NCI-H82 (cell line): Measurements from ENCODE around the gene CLMP.
"Not testable (repeated sequence)": the region's sequence is repeated elsewhere in the genome, so short reads cannot be mapped to it uniquely, and the experiment has no call there.

ENCODE experiments used
- DNase-seq: peaks from one replicate; lab custom pipeline; 2025; lab: John Stamatoyannopoulos, UW

The CLMP gene

DNA sequence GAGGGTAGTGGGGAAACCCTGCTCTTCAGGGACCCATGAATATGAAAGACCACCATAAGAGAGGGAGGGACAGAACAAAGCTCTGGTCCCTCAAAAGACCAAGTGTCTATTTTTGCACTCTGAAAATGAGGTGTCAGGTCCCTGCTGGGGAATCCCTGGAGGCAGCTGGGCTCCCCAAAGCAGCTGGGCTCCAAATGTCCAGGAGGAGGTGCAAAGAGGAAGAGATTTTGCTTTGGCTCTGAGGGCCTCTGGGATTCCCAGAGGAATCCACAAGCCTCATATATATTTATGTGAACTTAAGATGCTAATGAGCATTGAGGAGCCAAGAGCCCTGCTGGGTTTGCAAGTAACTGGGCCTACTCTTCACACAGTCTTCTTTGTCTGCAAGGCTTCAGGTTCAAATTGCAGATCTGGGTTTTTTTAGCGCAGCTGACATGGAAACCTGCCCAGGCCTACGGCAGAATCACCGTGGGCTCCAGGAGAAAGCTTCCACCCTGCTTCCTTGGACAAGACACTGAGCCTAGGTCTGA lies 26.0 kb downstream of the CLMP start:
- DNase-seq: no peak

DNA sequence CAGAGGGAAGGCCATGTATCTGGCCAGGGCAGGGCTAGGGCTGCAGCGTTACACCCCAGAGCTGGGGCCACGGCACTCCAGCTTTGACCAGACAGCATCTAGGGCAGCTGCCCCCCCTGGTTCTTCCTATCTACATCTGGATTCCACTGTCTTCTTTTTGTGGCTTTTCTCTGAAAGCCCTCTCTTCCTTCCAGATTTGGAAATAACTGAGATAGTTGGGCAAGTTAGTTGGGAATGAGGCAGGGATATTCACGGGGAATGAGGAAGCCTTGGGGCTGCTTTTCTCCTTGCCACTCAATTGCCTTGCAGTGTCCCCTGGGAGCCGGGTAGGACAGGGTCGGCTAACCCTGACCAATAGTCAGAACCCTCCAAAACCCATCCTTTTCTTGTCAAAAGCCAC lies 26.8 kb downstream of the CLMP start:
- no peak for DNase-seq

DNA sequence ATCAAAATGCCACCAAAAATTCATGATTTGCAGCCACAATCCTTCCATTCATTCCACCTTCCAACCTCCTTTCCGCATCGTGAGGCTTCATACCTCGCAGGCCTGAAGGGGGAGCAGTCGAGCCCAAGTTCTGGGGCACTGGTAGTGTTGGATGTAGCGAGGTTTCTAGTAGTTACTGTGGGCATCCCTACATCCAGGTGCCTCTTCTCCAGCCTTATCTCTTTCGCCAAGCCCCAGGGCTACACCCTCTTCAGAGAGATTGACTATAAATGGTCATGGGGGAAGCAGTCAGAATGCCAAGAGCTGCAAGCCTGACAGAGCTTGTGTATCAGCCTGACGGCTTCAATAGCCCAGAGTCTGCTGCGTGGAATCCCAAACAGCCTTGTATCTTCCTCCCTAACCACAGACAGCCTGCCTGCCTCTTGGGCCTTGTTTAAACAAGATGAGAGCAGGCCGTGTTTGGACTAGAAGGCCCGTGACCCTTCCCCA lies 28.9 kb downstream of the CLMP start:
- peak; percentile 15 for DNase-seq

DNA sequence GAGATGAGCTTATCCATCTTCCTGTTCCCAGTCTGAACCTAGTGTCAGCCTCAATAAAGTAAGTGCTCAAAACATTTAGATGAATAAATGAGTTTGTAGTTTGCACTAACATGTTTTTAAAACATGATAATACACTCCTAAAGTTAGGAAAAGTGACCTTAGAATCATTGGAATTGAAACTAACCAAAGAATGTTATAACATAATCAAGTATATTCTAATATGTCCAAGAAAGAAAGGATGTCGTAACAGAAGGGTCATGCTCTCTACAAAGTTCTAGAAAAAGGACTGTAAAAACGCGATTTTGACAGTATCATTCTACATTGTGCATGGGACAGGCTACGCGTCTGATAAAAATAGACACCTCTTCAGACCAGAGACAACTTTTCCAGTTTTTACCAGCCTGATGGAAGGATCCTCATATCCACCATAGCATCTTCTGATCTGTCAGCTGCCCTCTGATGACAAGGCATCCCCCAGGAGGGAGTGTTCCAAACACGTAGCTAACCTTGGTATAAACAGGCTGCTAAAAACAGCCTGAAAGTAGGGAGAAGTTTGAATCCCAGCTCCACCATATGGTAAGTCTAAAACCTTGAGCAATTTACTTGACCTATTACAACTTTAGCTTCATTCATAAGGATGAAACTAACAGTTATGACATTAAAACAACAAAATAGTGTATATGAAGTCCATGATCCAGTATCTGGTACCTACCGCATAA lies 30.2 kb downstream of the CLMP start:
- no peak for DNase-seq

DNA sequence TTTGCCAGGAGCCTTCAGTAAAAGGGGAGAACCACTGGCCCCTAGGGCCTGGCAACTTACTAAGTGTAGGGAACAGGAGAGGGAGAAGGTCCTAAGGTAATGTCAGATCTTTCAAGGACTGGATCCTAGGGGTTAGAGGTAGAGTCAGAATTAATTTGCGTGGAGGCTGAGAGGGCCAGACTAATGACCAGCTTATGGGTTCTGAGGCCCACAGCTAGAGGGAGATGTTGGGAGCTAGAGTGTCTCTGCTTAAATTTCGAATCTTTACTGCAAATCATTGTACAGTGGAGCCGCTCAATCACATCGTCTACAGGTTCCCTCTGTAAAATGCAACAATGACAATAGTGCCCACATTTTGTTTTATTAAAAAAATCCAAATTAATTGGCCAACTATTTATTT lies 31.4 kb downstream of the CLMP start:
- DNase-seq: no peak

DNA sequence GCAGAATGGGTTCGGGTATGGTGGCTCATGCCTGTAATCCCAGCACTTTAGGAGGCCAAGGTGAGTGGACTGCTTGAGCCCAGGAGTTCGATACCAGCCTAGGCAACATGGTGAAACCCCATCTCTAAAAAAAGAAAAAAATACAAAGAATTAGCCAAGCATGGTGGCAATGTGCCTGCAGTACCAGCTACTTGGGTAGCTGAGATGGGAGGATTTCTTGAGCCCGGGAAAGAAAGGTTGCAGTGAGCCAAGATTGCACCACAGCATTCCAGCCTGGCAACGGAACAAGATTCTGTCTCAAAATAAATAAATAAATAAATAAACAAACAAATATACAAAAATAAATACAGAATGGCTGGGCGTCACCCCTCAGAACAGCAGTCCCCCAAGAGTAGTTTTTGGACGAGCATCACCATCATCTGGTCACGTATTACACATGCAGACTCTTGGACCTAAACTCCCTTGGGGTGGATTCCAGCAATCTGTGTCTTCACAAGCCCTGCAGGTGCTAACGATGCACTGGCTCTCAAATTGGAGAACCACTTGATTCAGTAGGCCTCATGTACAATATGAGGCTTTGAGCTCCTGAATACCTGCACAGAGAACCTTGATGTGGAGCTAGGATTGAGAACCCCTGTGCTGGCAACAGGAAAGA lies 33.5 kb downstream of the CLMP start:
- DNase-seq: no peak

DNA sequence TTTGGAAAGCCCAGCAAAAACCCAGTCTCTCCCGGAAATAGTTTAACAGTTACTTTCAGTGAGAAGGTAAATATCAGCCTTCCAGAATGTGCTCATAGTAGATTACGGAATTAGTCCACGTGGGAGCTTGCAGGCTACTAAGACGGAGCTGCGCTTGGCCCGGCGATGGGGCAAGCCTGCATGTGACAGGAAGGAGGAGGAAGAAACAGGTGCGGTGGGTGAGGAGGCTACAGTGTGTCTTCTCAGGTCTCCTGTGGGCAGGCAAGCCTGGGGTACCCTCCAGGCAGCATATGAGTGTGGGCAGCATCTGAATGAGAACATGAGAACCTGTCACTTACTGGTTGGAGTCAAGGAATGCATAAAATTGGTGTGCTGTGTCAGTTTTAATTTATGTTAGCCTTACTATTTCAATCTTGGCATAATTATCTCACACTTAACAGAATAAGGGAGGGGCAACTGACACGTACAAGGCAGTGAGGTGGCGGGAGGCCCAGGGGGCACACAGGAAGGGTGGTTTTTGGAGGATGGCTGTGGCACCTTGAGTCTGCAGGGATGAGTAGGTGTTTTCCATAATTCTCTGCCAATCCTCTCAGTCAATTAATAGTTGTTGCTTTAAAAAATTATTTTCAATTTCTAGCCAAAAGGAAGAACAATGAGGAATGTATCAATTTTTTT lies 35.7 kb downstream of the CLMP start:
- no peak for DNase-seq

DNA sequence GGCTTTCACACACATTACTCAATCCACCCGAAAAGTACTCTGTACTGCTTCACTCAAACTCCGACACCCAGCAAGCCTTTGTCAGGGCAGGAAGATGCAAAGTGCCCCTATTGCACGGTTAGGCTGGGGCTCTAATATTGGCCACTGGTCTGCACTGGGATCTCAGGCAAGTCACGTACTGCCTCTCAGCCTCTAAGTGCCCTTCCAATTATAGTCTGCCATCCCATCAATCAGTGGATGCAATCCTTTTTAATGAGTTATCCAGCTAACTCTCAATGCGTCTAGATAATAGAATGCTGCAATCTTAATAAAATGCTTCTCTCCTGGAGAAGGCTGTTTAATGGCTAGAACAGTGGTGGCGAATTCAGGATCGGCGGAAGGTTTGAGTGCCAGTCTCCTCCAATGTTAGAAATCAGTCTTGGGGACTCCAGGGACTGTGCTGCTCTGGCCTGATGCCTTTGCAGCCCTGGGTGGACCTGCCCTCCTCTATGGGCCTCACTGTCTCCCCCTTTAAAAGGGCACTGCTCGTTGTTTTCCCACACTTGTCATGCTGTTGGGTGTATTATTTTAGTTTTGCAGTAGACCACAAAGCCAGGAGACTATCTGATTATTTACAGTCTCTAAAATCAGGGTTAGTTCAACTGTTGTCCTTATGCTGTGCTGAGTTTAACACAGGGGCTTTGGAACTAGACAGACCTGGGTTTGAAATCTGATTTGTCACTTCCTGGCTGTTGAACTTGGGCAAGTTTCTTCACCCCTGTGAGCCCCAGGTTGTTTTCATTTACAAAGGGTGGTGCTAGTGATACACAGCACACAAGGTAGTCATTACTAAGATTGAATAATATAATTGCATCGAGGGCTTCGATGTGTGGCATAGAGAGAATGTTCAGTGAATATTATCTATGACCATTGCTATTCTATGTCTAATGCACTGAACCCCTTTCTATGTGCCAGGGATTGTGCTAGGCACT lies 36.7 kb downstream of the CLMP start:
- DNase-seq: no peak

DNA sequence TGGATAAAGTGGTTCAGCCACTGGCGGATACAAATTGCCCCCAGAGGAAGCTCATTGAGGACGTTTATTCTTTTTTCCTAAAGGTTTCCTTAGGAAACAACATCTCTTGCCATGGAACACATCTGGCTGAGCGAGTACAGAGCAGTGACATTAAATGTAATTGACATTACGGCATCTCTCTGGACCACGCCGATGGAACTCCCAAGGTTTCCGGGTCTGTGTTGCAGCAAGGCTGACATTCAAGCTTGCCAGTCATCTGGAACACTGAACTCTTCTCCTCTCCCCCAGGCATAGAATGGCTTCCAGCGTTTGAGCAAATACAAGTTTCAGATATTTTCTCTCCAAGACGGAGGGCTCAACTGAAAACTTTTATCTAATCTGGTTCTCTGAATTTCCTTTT lies 42.1 kb downstream of the CLMP start:
- DNase-seq: no peak

DNA sequence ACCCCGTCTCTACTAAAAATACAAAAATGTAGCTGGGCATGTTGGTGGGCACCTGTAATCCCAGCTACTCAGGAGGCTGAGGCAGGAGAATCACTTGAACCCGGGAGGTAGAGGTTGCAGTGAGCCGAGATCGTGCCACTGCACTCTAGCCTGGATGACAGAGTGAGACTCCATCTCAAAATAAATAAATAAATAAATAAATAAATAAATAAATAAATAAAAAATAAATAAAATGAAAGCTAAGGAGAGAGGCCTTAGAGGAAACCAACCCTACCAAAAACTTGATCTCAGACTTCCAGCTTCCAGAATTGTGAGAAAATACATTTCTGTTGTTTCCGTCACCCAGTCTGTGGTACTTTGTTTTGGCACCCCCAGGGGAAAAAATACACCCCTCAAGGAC lies 42.7 kb downstream of the CLMP start:
- not testable (repeated sequence) for DNase-seq

DNA sequence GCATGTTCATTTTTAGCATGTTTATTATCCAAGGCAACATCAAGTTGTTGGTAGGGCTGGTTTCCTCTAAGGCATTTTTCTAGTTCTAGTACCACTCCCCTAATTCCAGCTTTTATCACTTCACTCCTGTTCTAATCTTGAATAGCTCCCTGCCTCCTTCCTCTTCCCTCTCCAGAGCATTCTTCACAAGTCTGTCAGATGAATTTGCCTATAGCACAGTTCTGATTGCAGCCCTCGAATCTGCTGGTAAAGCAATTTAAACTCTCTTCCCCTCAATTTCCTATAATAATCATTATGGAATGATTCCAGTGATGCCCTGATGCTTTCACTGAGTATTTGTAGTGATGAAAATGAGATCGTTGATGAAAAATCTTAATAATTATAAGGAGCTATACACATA lies 43.3 kb downstream of the CLMP start:
- DNase-seq: no peak

DNA sequence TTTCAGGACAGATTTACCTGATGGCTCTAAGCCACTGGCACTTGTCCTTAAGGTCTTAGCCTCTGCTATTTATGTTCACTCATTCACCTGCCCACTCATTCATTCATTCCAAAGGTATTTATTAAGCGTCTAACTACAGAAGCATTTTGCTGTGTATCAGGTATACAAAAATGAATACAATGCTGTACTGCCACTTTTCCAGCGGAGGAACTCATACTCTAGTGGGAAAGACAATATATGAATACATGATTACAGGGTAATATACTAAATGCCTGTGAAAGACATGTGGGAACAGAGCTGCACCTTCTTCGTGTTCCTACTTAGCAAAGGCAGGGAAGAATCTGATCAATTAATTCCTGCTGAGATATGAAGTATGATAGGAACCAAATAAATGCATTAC lies 43.7 kb downstream of the CLMP start:
- DNase-seq: no peak

DNA sequence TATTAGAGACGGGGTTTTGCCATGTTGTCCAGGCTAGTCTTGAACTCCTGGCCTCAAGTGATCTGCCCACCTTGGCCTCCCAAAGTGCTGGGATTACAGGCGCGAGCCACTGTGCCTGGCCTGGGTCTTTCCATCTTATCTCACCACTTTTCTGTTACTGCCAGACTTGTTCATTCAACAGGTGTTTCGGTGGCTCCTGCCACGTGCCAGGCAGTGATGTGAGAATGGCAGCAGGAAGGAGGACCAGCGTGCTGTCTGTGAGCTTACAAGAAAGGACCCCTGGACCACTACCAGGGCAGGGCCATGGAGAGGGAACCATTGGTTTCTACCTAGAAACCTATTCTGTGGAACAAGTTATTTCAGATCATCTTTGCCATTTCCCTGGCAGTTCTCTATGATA lies 44.2 kb downstream of the CLMP start:
- no peak for DNase-seq

DNA sequence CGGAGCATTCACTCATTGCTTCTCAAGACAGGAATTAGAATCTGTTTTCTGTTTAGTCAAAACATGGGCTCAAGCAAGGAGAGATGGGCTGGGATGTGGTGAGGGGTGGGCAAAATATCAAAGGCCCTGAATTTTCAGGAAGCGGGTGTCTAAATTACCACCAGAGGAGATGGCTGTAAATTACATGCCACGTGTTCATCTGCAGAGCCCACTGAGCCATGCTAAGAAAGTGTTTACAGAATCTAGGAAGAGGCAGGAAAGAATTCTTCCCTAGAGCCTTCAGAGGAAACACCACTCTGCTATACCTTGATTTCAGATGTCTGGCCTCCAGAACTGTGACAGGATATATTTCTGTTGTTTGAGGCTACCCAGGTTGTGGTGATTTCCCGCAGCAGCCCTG lies 46.1 kb downstream of the CLMP start:
- DNase-seq: no peak

DNA sequence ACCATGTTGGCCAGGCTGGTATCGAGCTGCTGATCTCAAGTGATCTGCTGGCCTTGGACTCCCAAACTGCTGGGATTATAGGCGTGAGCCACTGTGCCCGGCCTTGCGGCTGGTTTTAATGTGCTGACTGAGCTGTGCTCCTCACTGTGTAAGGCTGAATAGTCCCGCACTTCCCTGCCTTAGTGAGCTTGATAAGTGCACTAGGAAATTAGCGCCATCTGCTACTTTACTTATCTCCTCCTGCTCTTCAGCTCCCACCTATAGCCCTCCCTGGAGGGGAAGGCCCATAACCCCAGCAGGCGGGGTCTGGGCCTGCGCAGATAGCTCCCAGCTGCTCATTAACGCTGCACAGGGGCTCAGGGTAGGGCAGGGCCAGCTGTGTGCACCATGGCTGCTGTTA lies 49.4 kb downstream of the CLMP start:
- peak; percentile 99 for DNase-seq

DNA sequence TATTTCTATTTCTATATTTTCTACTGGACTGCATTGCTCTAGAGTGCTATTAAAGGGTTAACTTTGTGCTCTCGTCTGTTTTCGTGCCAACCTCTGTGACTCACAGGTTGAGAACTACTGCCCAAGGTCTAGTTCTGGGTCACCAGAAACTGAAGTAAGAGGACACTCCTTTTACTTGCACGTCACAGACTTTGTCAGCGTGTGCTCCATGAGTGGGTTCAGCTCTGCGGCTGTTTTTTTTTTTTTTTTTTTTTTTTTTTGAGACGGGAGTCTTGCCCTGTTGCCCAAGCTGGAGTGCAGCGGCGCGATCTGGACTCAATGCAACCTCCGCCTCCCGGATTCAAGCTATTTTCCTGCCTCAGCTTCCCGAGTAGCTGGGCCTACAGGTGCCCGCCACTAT lies 49.8 kb downstream of the CLMP start:
- no peak for DNase-seq

DNA sequence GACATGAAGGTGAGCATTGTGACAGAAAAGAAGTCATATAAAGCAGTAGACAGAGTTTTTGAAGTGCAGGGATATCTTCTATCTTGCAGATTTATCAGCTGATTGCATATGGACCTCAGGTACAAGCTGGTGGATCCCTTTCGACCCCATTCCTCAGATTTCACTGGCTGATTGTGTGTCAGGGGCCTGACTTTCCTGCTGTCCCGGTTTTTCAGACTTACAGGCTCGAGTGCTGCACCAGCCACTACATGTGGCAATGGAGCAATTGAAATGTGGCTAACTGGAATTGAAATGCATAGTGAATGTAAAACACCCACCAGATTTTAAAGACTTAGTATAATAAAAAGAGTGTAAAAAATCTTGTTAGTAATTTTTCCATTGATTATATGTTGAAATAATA lies 50.3 kb downstream of the CLMP start:
- no peak for DNase-seq

DNA sequence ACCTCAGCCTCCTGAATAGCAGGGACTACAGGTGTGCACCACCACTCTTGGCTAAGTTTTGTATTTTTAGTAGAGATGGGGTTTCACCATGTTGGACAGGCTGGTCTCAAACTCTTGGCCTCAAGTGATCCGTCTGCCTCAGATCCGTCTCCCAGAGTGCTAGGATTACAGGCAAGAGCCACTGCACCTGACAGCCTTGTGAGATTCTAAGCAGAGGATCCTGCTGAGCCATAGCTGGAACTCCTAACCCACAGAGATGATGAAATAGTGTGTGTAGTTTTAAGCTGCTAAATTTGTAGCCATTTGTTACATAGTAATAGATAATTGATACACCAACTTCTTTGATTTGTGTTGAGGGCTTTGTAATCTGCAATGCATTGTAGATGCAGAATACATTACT lies 51.1 kb downstream of the CLMP start:
- no peak for DNase-seq

DNA sequence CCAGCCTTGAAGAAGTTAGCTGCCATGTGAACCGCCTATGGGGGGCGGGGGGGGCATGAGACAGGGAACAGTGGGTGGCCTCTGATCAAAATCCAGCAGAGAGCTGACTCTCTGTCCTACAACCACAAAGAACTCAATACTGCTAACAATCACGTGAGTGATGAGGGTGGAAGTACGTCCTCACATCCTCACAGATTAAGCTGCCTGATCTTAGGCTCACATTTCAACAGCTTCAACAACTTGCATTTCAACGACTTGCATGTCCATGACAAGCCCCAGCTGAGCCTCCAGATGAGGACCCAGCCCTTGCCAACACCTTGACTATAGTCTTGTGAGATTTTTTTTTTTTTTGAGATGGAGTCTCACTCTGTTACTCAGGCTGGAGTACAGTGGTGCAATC lies 51.6 kb downstream of the CLMP start:
- no peak for DNase-seq

DNA sequence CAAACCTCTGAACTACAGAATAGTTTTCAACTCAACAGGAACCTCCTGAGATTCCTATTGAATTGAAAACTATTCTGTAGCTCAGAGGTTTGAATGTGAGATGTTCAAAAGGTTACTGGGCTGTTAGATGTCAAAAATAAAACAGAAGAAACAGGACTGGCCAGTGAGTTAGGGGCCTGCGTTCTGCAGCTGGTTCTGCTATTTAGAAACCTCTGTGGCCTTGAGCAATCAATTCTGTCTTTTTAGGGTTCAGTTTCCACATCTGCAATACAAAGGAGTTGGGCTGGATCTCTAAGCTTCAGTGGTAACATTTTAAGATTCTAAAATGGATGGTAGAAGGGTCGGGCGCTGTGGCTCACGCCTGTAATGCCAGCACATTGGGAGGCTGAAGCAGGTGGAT lies 55.8 kb downstream of the CLMP start:
- no peak for DNase-seq

DNA sequence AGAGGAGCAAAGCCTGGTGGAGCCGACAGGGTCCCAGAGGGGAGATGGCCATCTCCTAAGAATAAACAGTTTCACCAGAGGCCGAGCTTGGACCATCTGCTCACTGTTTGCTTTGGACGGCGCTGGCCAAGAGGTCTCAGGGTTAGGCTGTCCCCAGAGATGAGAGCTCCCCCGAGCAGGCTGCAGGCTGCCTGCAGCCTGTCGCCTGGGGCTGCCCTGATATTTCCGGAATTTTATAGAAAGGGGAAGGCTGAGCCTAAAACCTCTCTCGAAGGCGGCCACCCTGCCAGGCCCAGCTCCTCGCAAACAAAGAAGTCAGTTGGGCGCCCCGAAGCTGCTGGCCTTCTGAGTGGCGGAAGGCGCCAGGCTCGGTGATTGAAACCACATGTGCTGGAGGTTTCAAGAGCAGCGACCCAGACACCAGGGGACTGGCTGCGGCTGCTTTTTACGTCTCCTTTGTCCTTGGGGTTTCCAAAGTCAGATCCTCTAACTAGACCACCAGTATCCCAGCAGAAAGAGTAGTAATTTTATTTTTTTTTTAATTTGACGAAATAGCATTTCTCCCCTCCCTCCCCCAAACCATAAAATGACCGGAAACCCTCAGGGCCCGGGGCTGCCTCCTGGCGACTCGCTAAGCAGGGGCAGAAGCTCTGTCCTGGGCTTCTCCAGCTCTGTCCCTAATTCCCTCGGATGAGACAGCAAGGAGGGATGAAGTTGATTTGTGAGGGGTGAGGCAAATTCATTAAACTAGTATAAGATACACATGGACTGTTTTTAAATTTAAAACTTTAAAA lies 57.4 kb downstream of the CLMP start:
- DNase-seq: no peak
